C4-2B (cell line): ENCODE results near the gene ZNF823.

Experiments used
- CTCF ChIP-seq: fragments of 450-650 bp; conservative IDR thresholded peaks from 2 replicates; pipeline ENCODE4 v1.5.1; 2017; ENCODE audit warnings: mild to moderate bottlenecking
- ZFX ChIP-seq: fragments of 450-650 bp; IDR thresholded peaks from 2 replicates; pipeline ENCODE4 v1.6.1; 2017

- TF ChIP-seq CTCF (no peak), ZFX (no peak)
Observed at GRCh38 chr19:11745869-11746268, 7.1 kb upstream of the ZNF823 start.
